Natural killer cell (primary cell): ENCODE results near the gene LGI1. TPM values are rescaled to one million over a fixed set of nuclear protein-coding genes. Genes with fewer than 3 reads are reported as not detected.

Experiments
- ATAC-seq, 3 donors: fragments of 150-1000 bp in 2 of 3; fragments of 200-7000 bp in 1 of 3; cut with Tn5 transposase; 1 replicate in 1 of 3; 2 replicates in 2 of 3; pipeline ENCODE4 v1.10.0; 2021; ENCODE audit warnings: mild to moderate bottlenecking in 2 of 3, moderate library complexity in 2 of 3
- DNase-seq, 2 donors: peaks; one replicate each; pipeline versions ENCODE4 v3.0.0 to v3.0.0-alpha.2; 2013 to 2021; ENCODE audit warnings: mixed read lengths in 1 of 2
- H3K27ac ChIP-seq: one replicate; pipeline ENCODE4 v1.5.1; 2013; ENCODE audit warnings: mild to moderate bottlenecking, low read length
- H3K27me3 ChIP-seq: one replicate; pipeline ENCODE4 v1.6.1; 2013; ENCODE audit warnings: low read length; ENCODE audit not compliant: control insufficient read depth, insufficient read depth
- H3K36me3 ChIP-seq: one replicate; pipeline ENCODE4 v1.6.1; 2013; ENCODE audit warnings: low read length; ENCODE audit not compliant: control insufficient read depth, insufficient read depth
- H3K4me1 ChIP-seq: one replicate; pipeline ENCODE4 v1.6.1; 2013; ENCODE audit warnings: low read length; ENCODE audit not compliant: control insufficient read depth, insufficient read depth
- H3K4me3 ChIP-seq: one replicate; pipeline ENCODE4 v1.5.1; 2013; ENCODE audit warnings: low read length
- H3K9me3 ChIP-seq: one replicate; pipeline ENCODE4 v1.6.1; 2013; ENCODE audit warnings: low read length; ENCODE audit not compliant: control insufficient read depth, insufficient read depth
- H3K27ac Mint-ChIP-seq, 2 donors: one replicate each; pipeline ENCODE4 v1.8.0; 2022; ENCODE audit warnings: mild to moderate bottlenecking in 2 of 2, mixed read lengths in 2 of 2, moderate library complexity in 1 of 2
- H3K27me3 Mint-ChIP-seq, 2 donors: one replicate each; pipeline ENCODE4 v1.8.0; 2022; ENCODE audit warnings: low read depth in 2 of 2, mixed read lengths in 2 of 2
- H3K36me3 Mint-ChIP-seq: one replicate; pipeline ENCODE4 v1.8.0; 2022; ENCODE audit warnings: mixed read lengths
- H3K4me1 Mint-ChIP-seq, 2 donors: one replicate each; pipeline ENCODE4 v1.8.0; 2022; ENCODE audit warnings: mixed read lengths in 2 of 2
- H3K4me3 Mint-ChIP-seq: one replicate; pipeline ENCODE4 v1.8.0; 2022; ENCODE audit warnings: mild to moderate bottlenecking, moderate library complexity, mixed read lengths
- H3K9me3 Mint-ChIP-seq, 2 donors: one replicate each; pipeline ENCODE4 v1.8.0; 2022; ENCODE audit warnings: mixed read lengths in 2 of 2
- CTCF ChIP-seq: fragments of 200-600 bp; IDR thresholded peaks from one replicate; pipeline ENCODE4 v1.8.0; 2022; ENCODE audit warnings: antibody characterized with exemption
- WGBS: methylation state at CpG from one replicate; pipeline ENCODE4 v1.1.7; 2013; ENCODE audit warnings: missing lambda C conversion rate; ENCODE audit not compliant: insufficient coverage; 5-methylcytosine and 5-hydroxymethylcytosine counted together
- intact Hi-C: fragments of 100-400 bp; cut with micrococcal nuclease; formaldehyde crosslinking; loops from one replicate; pipeline ENCODE4 v1.14.2; 2022
- total RNA-seq, 4 donors: library from RNA; stranded (reverse); fragments of 120-200 nt in 1 of 4; gene quantifications; one replicate each; pipeline versions ENCODE4 v1.2.3 to v1.2.4, GENCODE V29; 2013 to 2022

LGI1 gene
- total RNA-seq, 3 donors from 2014 or later (not counting 1 experiment from before 2014, with no cell fraction given): not detected

DNA sequence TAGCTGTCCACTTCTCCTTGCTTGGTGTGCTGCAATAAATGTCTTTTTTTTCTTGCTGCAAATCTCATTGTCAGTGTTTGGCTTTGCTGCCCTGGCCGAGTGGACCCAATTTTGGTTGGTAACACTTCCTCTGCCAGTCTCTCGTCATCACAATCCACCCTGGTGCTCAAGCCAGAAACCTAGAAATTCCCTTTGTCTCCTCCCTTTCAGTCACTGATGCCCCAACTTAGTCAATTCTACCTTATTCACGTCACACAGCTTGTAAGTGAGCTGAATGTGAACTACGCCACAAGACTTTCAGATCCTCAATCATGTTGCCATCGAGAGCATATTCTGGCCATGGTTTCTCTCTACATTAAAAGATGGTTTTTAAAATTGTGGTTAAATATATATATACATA is 42.4 kb upstream of the LGI1 start:
- Mint-ChIP-seq H3K27ac (no peak overlapping the region), H3K9me3 (no peaks in the 10 kb centered on the region), H3K27me3 (peaks cover 11 to 31% of the 10 kb centered on the region in 2 donors), H3K4me1 (no peaks in the 10 kb centered on the region), H3K4me3 (no peak overlapping the region), H3K36me3 (no peaks in the 10 kb centered on the region)
- intact Hi-C loops: no loop called here
- Histone ChIP-seq H3K36me3 (no peaks in the 10 kb centered on the region), H3K9me3 (no peaks in the 10 kb centered on the region), H3K27ac (no peak overlapping the region), H3K4me1 (no peaks in the 10 kb centered on the region), H3K27me3 (no peaks in the 10 kb centered on the region), H3K4me3 (no peak overlapping the region)
- TF ChIP-seq CTCF: no peak
- no peak for ATAC-seq
- DNase-seq: no peak
- 73% methylated on average over 4 of the region's 5 CpGs for WGBS

DNA sequence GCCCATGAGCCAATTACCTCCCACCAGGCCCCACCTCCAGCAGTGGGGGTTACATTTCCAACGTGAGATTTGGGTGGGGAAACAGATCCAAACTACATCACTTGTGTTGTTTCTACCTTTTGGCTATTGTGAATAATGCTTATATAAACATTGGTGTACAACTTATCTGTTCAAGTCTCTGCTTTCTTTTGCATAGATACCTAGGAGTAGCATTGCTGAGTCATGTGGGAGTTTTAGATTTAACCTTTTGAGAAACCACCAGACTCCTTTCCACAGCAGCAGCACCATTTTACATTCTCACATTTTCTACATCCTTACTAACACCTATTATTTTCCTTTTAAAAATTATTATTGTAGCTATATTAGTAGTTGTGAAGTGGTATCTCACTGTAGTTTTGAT is 41.0 kb upstream of the LGI1 start:
- Mint-ChIP-seq H3K36me3 (no peaks in the 10 kb centered on the region), H3K4me3 (no peak overlapping the region), H3K4me1 (no peaks in the 10 kb centered on the region), H3K27ac (no peak overlapping the region), H3K27me3 (peaks cover 18 to 33% of the 10 kb centered on the region in 2 donors), H3K9me3 (no peaks in the 10 kb centered on the region)
- Histone ChIP-seq H3K9me3 (no peaks in the 10 kb centered on the region), H3K36me3 (no peaks in the 10 kb centered on the region), H3K27ac (no peak overlapping the region), H3K4me3 (no peak overlapping the region), H3K4me1 (no peaks in the 10 kb centered on the region), H3K27me3 (no peaks in the 10 kb centered on the region)
- ATAC-seq (no peak), DNase-seq (no peak)
- intact Hi-C loops: no loop called here
- no peak for TF ChIP-seq CTCF
- no CpG with 5 or more reads among the region's 1 CpG for WGBS

DNA sequence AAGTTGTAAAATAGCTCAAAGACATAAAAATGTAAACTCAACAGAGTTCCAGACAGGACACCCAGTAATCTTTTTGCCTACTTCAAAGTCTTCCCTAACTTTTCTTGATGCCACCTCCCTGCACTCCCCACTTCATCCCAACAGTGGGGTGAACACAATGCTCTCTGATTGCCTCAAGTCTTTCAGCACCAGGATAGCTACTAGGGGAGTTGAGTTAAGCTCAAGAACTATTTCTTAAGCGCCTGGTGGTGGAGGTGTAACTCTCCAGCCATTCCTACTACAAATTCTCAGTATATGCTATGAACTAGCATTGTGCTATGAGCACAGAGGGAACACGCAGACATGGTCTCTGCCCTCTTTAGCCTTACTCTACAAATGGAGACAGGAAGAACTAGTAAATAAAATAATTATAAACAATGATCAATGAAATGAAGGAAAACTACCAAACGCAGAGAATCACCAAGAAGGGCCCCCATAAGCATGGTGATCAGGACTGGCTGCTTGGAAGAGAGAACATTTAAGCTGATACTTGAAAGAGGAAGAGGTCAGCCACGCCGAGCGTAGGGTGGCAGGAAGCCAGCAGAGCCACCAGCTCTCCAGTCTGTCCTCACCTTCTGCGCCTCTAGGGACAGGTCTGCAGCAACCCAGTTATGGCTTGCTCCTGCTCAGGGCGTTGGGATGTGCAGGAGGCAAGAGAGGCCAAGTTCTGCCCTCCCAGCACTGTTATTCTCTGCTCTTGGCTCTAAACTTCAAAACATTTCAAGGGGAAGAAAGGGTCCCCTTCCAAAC is 38.6 kb upstream of the LGI1 start:
- ATAC-seq: no peak
- no peak overlapping the region for H3K4me3 Mint-ChIP-seq
- WGBS: 26% methylated on average over 6 of the region's 8 CpGs
- Histone ChIP-seq H3K4me3 (no peak overlapping the region), H3K27ac (no peak overlapping the region), H3K4me1 (no peaks in the 10 kb centered on the region), H3K9me3 (no peaks in the 10 kb centered on the region), H3K36me3 (no peaks in the 10 kb centered on the region), H3K27me3 (no peaks in the 10 kb centered on the region)
- H3K4me1 Mint-ChIP-seq: no peaks in the 10 kb centered on the region
- peaks cover 28 to 30% of the 10 kb centered on the region in 2 donors for H3K27me3 Mint-ChIP-seq
- no peak overlapping the region for H3K27ac Mint-ChIP-seq
- no peaks in the 10 kb centered on the region for H3K36me3 Mint-ChIP-seq
- no peaks in the 10 kb centered on the region for H3K9me3 Mint-ChIP-seq
- intact Hi-C loops: no loop called here
- no peak for DNase-seq
- no peak for TF ChIP-seq CTCF

DNA sequence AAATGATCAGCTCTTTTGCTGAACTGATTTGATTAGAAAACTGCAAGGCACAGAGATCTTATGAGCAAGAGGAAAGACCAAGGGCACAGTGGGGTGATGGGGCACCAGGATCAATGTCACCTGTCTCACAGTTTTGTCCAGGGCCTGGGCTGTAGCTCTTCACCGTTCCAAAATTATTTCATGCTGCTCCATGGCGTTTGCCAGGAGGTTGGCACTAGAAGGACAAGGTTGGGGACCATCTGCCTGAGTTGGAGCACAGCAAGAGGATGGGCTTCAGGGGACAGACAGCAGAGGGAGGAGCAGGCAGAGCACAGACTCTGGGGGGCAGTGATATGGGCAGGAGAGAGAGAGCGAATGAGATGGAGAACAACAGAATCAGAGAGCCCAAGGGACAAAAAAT is 37.8 kb upstream of the LGI1 start:
- Mint-ChIP-seq H3K27ac (no peak overlapping the region), H3K4me1 (no peaks in the 10 kb centered on the region), H3K27me3 (peaks cover 29 to 33% of the 10 kb centered on the region in 2 donors), H3K4me3 (no peak overlapping the region), H3K9me3 (no peaks in the 10 kb centered on the region), H3K36me3 (no peaks in the 10 kb centered on the region)
- 82% methylated on average over 2 of the region's 3 CpGs for WGBS
- Histone ChIP-seq H3K4me1 (no peaks in the 10 kb centered on the region), H3K27ac (no peak overlapping the region), H3K4me3 (no peak overlapping the region), H3K9me3 (no peaks in the 10 kb centered on the region), H3K36me3 (no peaks in the 10 kb centered on the region), H3K27me3 (peaks cover 2% of the 10 kb centered on the region)
- intact Hi-C loops: no loop called here
- no peak for TF ChIP-seq CTCF
- no peak for ATAC-seq
- no peak for DNase-seq
